ENCODE measurements around the gene PCCA.

GRCh38 chr13:100182900-100183490 lies 94.1 kb downstream of the PCCA start:
- TF ChIP-seq, protein P1, sequence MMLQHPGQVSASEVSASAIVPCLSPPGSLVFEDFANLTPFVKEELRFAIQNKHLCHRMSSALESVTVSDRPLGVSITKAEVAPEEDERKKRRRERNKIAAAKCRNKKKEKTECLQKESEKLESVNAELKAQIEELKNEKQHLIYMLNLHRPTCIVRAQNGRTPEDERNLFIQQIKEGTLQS (IDR thresholded peaks at IDR 0.05) = no peak
- TF ChIP-seq MAX (IDR thresholded peaks at IDR 0.05) (no peak), TAF1 (conservative IDR thresholded peaks at IDR 0.05) (no peak), CTCF (IDR thresholded peaks at IDR 0.05; ENCODE audit: low read depth, low read length, missing input control) (no peak), RAD21 (IDR thresholded peaks at IDR 0.05) (no peak), JUND (IDR thresholded peaks at IDR 0.05) (no peak), RXRA (IDR thresholded peaks at IDR 0.05) (no peak)

Data from liver (tissue), 3 donors.